GM19395 (cell line): ENCODE results near the gene CLTB.

Experiments
- ATAC-seq: cut with Tn5 transposase; IDR thresholded peaks from one replicate; pipeline ENCODE4 v1.9.1; 2021; ENCODE audit warnings: mild to moderate bottlenecking, moderate library complexity; ENCODE audit not compliant: unreplicated experiment

The CLTB gene

DNA sequence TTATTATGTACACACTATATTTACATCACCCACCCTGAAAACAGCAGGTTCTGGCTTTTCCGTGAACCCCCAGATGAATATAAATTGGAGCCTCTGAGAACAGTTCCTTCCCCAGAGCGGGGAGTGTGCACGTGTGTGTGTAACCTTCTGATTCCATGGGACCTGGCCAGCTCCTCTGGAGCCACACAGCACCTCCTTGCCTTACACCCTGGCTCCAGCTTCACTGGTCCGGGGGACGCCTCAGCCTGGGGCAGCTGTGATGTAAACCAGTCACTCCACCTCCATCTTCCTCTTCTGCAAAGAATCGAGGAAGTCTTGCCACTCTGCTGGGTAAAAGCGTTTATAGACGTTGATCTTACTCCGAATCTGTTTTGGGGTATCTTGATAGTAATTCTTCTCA is 32.4 kb downstream of the CLTB start:
- no peak for ATAC-seq

DNA sequence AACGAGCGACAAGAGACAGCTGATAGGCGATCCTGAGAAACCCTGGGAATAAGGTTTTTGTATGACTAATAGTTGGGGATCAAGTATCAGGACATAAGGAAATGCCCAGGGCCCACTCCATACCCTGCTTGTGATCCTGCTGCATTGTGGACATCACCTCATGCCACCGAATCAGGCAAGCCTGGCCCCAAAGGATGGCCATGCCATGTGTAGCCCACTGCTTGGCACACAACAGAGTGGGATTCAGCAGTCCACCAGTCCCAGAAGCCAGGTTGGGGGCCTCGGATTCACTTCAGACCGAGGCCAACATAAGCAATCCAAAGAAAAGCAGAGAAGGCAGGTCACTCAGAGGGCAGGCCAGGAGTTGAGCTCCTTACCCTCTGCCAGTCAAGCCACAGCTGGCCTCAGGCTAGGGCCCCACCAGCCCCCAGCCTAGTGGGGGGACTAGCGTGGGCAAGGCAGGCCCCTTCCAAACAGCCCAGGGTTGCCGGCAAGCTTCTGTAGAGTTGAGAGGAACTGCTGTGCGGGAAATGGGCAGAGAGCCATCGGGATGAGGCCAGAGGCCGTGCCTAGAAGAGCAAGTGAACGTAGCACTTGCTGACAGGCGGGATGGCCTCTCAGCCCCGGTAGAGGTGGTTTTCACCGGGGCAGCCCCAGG is 33.0 kb downstream of the CLTB start:
- ATAC-seq: no peak

DNA sequence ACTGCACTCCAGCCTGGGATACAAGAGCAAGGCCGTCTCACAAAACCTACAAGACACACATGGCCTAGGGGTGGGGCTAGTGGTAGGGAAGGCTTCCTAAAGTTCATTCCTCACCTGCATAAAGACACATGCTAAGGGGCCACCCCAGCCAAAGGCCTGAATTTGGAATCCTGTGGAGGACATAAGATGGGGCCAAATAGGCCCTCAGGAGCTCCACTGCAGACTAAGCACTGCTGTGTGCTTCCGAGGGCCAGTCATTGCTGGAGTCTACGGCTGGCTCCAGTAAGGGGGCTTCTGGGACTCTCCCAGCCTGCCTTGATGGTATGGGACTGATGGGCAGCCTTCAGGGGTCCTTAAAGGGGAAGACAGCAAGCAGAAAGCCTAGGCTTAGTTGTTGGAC is 33.6 kb downstream of the CLTB start:
- ATAC-seq: no peak

DNA sequence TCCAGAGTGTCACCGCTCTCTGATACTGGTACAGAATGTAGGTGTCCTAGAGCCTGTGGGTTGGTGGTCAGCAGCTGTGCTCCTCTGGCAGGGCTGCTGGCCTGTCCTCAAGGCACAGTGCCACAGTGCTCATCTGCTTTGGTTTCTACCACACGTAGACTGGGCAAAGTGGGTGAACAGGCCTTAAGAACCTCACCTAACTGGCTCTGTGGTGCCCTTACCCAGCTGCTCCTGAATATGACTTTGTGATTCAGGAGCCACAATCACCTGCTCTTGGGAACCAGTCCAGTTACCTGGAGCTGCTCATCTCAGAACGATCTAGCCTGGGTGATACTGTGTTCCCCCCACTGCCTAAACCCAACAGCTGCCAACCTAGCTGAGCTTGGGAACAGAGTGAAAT is 34.4 kb downstream of the CLTB start:
- ATAC-seq: no peak

DNA sequence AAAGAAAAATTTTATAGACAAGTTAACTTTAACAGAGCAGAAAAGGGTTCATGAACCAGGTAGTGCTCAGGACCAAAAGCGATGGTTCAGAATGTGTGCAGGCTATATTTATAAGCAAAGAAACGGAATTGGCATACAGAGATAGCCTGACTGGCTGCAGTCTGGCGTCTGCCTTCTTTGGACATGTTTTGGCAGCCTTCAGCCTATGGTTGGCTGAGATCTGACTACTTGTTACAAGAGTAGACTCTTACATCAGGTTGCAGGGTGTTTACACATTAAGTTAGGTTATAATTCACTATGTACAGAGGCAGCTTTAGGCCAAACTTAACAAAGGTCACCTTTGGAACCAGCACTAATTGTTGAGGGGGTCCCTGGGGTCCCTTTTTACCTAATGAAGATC is 34.9 kb downstream of the CLTB start:
- no peak for ATAC-seq

DNA sequence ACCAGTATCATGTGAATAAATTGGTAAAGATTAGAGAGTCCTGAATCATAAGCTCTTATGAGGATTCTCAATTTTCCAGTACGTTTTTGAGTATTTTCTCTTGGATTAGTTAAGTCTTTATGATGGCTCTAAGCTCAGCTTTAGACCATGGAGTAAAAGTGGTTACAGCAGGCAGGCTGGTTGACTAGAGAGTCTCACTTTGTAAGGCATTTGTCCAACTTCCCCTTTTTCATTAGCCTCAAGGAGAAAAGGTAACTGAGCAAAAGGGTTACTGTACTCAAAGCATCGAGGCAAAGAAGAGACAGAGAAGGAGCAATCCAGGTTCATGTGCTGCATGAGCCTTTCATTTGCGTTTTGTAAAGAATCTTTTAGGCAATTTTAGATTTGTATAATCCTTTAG is 36.5 kb downstream of the CLTB start:
- peak; percentile 68 for ATAC-seq

DNA sequence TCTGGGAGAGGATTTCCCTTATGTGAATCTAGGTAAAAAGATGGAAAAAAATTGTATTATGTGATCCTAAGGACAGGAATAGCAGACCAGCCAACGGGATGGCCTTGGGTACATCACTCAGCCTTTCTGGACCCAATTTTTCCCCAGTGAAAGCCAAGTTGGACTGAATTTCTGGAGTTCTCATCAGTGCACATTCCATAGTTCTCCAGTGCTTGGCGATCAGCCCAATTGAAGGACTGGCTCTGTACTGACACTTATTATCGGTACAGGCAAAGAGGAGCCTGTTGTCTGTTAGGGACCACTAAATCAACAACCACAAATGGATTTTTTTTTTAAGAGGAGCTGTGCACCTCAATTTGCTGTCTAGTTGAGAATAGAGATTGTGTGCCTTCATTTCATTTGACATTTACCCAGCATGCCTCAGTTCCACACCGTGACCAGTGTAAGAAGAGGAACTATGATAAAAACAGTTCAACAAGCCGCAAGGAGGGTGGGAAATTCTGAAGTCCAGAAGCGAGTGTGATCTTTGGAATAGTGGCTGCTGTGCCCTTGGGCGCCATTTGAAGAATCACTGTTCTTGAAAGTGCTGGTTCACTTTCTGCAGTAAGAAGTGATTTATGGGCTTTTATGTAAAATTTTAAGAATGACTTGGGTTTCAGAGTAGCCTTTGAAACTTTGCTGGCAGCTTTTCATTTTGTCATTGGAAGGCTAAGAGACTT is 43.1 kb downstream of the CLTB start:
- no peak for ATAC-seq

DNA sequence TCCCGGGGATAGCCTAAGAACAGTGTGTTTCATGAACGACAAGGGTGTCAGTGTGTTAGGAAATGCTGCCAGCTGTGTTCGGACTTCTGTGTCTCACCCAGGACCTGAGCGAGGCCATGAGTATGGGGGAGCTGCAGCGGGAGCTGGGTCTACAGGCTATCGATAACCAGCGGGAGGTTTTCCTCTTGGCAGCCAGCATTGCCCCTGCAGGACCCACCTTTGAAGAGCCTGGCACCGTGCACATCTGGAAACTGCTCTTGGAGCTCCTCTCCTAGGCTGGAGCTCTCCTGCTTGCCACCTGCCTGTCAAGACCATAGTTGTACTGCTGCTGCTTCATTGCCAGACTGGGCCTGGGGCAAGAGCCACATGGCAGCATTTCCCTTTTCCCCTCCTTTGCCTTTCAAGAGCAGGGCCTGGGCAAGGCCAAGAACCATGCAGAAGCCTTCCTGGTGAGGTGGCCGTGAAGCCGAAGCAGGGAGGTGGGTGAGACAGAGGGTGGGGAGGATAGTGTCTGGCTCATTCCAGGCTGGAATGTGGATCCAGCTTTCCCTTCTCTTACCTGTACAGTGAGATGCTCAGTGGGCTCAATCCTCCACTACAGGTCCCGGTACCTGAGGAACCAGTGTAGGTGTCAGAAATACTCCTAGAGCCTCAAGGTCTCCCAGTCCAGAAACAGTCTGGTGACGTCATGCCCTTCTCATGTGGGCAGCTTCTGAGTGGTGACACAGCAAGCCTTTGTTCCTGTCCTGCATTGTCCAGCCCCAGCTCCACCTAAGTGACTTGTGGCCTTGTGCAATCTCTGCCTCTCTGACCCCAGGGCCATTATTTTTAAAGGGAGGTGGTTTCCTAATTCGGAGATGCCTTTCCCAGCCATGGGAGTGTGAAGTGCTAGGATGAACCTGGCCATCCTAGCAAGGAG is 44.5 kb downstream of the CLTB start:
- no peak for ATAC-seq

DNA sequence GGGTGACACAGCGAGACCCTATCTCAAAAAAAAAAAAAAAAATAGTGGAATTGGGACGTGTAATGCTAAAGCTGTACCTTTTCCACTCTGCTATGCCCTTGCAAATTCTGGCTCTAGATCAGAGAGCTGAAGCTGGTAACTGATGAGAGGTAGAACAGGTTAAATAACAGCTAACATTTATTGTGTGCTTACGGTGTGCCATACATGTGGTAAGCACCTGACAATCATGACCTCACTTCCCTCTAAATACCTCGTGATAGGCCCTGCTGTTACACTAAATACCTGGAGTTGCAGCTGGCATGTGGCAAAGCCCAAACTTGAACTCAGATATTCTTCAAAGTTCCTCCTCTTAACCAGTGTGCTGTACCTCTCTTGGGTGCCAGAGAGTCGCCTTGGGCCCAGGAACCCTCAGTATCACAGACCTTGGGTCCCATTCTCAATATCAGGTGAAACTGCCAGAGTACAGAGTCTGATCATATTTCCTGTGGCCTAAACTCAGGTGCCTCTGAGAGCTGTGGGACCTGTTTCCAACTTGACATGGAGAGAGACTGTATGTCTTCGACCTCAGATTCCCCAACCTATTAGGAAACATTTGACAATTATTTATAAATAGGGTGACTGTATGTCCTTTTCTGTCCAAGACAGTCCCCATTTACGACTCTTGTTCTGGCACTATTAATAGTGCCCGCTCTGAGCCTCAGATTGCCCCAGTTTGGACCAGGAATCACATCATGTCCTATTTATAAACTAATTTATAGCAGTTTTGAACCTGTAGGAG is 46.2 kb downstream of the CLTB start:
- ATAC-seq: no peak

DNA sequence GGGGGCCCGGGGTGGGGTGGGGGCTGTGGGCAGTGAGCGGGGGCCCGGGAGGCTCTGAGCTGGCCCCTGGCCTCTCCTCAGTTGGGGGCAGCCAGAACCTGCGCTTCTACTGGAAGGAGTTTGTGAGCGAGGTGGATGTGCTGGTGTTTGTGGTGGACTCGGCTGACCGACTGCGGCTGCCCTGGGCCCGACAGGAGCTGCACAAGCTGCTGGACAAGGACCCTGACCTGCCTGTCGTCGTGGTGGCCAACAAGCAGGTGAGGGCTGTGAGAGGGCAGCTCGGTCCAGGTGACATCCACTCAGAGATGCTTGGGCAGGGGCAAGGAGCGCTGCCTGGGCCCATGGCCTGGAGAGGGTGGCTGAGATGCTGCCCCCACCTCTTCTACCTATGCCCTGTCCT is 47.6 kb downstream of the CLTB start:
- no peak for ATAC-seq

DNA sequence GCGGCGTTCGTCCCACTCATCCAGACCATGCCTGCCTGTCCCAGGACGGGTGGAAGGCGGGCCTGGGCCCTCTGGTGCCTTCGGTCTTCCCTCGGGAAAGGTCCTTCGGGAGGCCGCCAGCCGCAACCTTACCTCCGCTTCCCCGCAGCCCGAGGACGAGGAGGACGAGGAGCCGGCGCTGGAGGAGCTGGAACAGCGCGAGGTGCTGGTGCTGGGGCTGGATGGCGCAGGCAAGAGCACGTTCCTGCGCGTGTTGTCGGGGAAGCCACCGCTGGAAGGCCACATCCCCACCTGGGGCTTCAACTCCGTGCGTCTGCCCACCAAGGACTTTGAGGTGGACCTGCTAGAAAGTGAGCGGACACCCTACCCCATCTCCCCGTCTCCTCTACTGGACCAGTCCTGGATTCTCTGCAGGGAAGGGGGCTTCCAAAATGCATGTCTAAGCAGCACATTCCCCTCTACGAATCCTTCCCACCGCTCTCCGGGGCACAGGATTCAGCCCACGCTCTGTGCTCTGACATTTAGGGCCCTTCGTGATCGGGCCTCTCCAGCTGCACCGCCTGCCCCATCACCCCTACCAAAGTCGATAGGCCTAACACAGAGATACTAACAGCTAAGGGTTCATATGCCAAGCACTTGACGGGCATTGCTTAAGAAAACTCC is 50.0 kb downstream of the CLTB start:
- no peak for ATAC-seq

DNA sequence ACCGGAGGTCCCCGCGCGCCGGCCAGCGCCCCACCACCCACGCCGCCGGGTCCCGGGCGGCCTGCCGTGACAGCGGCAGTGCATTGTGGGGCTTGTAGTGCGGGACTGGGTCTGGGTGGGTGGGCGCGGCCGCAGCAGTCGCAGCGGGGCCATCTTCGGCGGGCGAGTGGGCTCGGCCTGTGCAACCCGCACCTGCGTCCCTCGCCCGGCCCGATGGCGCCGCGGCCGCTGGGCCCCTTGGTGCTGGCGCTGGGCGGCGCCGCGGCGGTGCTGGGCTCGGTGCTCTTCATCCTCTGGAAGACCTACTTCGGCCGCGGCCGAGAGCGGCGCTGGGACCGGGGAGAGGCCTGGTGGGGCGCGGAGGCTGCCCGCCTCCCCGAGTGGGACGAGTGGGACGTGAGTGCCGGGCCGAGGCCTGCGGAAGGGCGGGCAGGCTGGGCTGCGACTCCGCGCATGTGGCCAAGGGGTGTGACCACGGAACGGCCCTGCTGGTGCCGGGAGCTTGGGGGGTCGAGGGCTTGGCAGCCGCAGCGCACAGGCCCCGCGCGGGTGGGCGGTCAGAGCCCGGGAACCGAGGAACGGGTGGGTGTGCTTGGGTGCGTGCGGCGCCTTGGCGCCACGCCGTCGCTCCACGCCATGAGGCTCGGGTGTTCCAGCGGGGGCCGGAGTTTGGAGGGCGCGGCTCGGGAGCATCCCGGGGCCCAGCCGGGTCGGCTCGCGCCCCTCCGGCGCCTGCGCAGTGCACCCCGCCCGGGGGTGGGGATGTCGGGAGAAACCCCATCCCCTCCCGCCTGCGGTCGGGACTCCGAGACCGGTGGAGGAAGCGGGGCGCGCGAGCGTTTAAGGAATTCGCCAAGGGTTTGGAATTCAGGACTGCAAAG is 50.7 kb downstream of the CLTB start, which contains the start of gene ARL10:
TSS of gene ARL10 (plus strand) at position 137 of the 881 bp plus-strand sequence. CDS start at position 214, 77 bp downstream.
- ATAC-seq: peak; percentile 35

DNA sequence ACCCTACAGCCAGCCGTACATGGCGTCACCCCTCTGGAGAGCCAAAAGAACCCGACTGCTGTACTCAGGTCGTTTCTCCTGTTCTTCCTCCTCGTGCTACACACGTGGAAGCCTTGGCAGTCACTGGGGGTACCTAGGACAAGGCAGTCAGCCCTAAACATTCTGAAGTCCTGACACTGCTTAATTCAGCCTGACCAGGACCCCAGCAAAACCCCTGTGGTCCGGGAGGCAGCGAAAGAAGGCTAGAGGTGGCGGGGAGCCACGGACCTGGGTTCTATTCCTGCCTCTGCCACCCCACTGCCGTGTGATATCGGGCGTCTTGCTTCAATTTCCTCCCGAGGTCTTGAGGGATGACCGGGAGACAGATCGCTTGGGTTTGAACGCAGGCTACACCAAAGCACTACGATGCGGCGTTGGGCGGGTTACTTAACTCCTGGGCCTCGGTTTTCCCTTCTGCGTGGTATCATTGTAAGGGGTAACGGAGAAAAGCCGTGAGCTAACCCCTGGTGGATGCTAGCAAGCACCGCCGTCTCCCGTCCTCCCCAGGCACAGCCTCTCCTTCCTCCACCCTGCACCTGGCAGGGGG is 51.5 kb downstream of the CLTB start:
- no peak for ATAC-seq

DNA sequence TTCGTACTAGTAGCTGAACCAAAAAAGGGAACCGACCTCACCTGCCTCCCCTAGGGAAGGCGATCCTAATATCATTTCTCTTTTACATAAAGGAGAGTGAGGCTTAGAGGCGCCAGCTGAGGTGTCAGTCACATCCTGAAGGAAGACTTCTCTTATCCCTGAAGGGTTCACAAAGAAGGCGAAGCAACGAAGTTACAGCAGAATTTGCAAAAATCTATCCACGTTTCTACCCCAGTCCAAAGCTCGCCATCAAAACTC is 54.2 kb downstream of the CLTB start:
- peak; percentile 10 for ATAC-seq

DNA sequence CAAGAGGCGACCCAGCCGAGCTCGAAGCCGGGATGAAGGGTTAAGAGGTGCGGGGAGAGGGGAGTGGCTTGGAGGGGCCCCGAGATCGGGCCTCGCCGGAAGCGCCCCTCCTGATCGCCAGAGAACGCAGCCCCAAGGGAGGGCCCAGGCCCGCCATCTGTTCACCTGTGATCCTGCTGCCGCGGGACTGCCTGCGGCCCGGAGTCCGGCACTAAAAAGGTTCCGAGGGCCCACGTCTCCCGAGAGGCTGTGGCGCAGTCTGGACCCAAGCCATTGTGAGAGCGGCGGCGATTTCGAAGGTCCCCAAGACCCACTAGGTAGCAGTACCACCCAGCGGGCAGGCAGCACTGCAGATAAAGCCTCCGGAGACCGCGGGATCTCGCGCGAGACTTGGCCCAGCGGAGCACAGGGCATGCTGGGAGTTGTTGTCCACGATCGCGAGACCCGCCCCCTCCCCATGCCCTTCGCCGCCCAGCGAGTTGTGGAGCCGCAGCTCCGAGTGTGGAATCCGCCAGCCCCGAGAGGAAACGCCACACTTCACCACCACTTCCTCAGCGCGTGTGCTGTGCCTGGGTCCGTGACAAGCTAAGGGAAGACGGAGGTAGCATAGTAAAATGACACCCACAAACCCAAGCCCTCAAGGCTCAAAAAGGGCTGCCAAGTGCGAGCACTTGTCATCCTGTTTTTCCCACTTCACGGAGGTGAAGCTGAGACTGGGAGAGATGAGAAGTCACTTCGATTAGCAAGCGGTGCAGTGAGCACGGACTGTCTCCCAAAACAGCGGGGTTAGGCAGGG is 54.7 kb downstream of the CLTB start, which contains the start of gene KIAA1191:
TSS of gene KIAA1191 (minus strand) at position 328 of the 796 bp plus-strand sequence. CDS start 2,256 bp downstream, outside the sequence.
- peak; percentile 93 for ATAC-seq

DNA sequence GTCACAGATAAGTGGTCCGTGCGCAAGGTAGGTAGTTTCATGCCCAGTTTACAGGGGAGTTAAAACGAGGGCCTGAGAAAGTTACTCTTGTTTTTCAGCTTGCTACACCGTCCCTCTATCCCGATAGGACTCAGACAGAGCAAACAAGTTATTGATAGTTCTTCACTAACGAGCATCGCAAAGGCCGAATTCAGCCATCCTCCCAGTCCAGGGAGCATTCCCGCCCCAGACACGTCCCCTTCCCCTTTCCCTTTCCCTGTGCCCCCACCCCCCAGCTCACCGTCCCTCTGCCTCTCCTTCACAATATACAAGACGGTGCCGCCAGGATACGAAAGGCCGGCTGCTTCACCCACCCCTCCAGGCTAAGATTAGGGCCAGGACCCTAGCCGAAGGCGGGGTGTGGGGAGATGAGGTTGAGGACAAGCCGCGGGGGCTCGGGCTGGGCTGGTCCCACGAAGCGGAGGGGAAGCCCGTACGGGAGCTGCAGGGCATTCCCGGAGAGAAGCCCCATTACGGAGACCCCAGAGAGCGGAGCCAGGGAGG is 55.4 kb downstream of the CLTB start:
- no peak for ATAC-seq

DNA sequence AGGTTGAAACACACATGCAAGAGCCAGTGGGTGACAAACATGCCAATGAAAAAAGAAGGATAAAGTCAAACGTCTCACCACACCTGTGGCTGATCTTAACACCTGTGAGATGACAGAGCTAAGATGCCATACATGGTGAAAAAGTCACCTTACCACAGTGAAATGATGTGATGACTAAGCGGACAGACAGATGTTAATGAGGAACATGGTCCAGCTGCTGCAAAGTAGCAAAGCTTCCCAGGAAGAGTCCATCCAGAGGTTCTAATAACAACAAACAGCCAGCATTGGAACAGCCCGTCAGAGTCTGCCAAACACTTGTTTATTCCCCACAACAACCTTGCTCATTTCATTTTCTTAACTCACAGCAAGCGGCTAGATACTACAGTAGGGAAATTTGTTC is 56.7 kb downstream of the CLTB start:
- ATAC-seq: no peak

DNA sequence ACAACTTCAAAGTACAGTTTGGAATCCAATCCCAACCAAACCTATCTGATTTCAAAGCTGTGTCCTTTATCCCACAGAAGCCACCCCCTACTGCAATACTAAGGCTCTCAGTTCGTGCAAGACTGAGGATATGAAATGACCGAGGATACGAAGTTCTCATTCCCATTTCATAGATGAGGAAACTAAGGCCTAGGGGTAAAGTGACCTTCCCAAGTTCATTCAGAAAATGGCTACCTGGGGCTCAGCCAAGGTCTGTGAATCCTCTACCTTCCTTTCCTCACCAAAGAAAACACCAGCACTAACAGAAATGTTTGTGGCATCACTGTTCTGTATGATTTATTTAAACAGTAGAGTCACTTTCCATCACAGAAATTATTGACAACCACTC is 60.2 kb downstream of the CLTB start:
- no peak for ATAC-seq
